WI38 (cell line): ENCODE measurements around the gene MYL2.

ENCODE experiments used
- H3K4me3 ChIP-seq: 2 replicates; pipeline ENCODE4 v1.5.1; 2011; ENCODE audit warnings: low read depth, mild to moderate bottlenecking, control low read depth, low read length
- TF ChIP-seq, protein P1 (sequence below): IDR thresholded peaks from 2 replicates; pipeline ENCODE4 v1.5.1; 2012; ENCODE audit warnings: low read depth, mild to moderate bottlenecking, control low read depth, low read length

MYL2 gene

GRCh38 chr12:110935588-110935987 lies 15.2 kb upstream of the MYL2 start:
- TF ChIP-seq, protein P1, sequence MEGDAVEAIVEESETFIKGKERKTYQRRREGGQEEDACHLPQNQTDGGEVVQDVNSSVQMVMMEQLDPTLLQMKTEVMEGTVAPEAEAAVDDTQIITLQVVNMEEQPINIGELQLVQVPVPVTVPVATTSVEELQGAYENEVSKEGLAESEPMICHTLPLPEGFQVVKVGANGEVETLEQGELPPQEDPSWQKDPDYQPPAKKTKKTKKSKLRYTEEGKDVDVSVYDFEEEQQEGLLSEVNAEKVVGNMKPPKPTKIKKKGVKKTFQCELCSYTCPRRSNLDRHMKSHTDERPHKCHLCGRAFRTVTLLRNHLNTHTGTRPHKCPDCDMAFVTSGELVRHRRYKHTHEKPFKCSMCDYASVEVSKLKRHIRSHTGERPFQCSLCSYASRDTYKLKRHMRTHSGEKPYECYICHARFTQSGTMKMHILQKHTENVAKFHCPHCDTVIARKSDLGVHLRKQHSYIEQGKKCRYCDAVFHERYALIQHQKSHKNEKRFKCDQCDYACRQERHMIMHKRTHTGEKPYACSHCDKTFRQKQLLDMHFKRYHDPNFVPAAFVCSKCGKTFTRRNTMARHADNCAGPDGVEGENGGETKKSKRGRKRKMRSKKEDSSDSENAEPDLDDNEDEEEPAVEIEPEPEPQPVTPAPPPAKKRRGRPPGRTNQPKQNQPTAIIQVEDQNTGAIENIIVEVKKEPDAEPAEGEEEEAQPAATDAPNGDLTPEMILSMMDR = no peak
- H3K4me3 ChIP-seq = no peak overlapping the region

- no peak overlapping the region for H3K4me3 ChIP-seq
- TF ChIP-seq, protein P1 = no peak
Measured at GRCh38 chr12:110934093-110934852, 13.9 kb upstream of the MYL2 start.

GRCh38 chr12:110933326-110933974 lies 13.1 kb upstream of the MYL2 start:
- TF ChIP-seq, protein P1 = no peak
- H3K4me3 ChIP-seq = no peak overlapping the region

DNA sequence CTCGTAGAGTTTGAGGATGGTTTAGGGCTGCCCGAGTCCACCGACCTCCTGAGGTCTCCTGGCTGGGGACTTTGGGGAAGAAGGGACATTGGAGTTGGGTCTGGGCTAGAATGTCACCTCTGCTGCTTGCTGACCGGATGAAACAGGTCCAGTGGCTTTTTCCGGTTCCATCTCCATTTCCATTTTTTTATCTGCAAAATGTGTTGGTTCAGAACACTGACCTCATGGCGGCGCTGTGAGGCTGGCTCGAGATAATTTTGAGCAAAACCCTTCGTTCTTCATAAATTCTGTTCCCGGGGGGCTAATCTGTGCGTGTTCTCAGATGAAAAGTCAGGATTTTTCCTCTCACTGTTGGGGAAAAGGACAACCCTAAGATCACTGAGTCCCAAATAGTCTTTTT lies 11.7 kb upstream of the MYL2 start:
- no peak overlapping the region for H3K4me3 ChIP-seq
- TF ChIP-seq, protein P1 = no peak

DNA sequence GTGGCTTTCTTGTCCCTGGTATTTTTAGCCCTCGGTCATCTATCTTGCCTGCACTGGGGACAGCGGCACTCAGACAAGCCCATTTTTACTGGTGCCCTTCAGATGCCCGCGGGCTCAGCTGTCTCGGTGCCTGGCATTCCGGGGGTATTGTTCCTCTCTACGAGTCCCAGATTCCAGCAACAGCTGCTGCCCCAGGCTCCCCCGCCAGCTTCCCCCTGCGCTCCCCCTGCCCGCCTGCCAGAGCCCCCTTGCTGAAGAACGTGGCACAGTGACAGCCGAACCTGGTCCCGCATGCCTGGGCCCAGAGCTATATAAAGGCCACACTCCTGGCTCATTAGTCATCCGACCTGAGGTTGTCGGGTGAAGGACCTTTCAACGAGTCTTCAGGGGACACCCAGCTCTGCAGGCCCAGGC lies 10.9 kb upstream of the MYL2 start:
- TF ChIP-seq, protein P1 = no peak
- no peak overlapping the region for H3K4me3 ChIP-seq

- TF ChIP-seq, protein P1 = no peak
- H3K4me3 ChIP-seq = no peak overlapping the region
Measured at GRCh38 chr12:110930348-110931314, 10.3 kb upstream of the MYL2 start.
